Stimulated activated CD4-positive, alpha-beta T cell treated with anti-CD3 and anti-CD28 coated beads, Interleukin-4, amount 100 ng/mL, for 48 hours (primary cell): ENCODE measurements around the gene PSTPIP2.
"Not testable (repeated sequence)": the region's sequence is repeated elsewhere in the genome, so short reads cannot be mapped to it uniquely, and the experiment has no call there.

ENCODE experiments used
- DNase-seq, 2 donors: peaks; one replicate each; pipeline ENCODE4 v3.0.0-alpha.2; 2020; ENCODE audit warnings: low read depth in 2 of 2

PSTPIP2 gene

DNA sequence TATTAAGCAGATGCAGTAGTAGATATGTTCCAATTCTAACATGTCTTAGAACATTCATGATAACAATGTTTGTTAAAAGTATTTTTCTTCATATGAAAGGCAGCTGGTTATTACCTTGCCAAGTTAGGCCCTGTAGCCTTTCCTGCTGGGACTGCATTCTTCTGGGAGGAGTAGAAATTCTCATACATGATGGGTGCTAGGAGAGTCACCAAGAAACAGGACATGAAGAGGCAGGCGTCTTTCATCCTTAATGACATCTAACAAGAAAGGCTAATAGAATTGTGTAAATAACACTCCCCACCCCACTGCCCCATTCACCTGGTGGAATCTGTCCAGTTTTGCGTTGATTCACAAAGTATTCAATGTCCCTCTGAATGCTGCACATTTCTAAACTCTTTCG lies 80.3 kb downstream of the PSTPIP2 start:
- DNase-seq, result no peak

DNA sequence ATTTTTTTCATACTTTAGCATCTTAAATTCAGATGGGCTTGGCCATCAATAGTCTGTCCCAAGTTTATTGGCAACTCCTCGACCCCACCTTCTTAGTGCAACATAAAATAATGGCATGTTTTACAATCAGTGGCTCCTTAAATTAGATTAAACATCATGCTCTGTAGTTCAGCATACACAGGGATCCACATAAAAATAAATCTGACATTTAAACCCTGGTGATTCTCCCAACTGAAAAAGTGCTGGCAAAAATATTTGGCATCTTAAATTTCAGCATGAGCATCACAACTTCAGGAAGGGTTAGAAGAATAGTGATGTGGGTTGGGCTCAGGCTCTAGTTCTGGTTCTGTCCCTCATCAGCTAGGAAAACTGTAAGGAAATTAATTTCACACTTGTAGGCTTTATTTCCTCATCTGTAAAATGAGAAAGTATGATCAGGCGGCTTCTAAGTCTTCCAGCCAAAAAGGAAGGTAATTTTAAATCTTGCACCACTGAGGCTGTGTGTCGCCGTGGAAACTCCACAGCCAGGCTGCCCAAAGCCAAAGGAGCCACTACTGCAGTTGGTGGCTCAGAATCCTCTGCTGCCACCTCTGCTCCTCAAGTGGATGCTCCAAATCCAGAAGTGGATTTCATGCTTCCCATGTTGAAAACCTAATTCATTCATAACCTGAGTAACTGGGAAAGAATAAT lies 87.4 kb downstream of the PSTPIP2 start:
- no peak for DNase-seq

DNA sequence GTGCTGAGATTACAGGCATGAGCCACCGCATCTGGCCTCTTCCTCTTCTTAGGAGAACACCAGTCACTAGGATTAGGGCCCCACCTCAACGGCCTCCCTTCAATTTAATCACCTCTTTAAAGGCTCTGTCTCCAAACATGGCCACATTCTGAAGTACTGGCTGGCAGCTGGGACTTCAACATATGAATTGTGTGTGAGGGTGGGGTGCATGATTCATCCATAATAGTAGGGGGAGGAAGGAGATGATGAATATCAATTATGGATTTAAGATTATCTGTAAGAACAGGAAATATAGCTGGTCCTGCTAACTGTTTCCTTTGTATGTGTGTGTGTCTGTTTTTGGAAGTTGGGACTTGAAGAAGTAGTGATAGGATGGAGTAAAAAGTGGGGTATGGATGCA lies 90.2 kb downstream of the PSTPIP2 start:
- DNase-seq, result no peak

DNA sequence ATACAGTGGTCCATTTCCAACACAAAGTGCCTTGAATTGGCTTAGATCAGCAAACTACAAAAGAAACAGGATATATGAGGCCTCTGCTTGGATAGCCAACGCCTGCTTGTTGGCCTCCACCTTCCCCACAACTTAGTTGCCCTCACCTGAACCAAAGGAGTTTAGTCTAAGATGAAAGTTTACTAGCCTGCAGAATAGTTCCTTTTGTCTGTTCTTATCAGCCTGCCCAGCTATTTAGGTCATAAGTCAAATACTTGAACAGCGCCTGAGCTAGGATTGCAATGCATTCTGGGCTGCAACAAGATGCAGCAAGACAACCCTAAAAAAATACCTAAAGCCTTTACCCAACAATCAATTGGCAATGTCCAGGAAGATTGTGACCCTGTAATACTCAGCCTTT lies 91.8 kb downstream of the PSTPIP2 start:
- no peak for DNase-seq

DNA sequence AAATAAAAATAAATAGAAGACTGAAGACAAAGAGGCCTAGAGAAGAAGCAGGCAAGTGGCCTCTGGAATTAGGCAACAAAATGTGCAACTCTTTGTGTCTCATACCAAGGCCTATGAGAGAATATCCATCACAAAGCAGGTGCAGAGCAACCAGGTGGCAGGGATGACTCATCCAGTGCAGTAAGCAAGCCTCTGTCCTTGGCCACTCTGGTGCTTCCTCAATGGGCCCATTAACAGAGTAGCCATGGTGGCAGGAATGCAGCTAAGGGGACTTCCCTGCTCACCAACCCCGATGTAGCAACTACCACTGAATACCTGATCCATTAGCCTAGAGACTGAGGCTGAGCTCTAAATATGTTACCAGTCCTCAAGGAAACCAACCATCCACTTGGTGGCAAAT lies 94.0 kb downstream of the PSTPIP2 start:
- DNase-seq, result no peak

DNA sequence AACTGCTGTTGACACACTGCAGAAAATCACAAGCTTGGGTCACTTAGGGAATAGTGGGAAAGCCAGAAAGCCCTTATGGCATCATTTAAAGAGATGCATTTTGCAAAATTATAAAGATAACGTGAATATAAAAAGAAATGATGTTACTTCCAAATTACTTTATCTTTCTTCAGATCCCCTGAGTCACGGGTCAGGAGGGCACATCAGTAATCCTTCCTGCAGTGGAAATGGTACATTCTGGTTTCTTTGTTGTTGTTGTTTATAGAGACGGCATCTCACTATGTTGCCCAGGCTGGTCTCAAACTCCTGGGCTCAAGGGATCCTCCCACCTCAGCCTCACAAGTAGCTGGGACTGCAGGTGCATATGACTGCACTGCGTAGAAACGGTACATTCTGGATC lies 95.1 kb downstream of the PSTPIP2 start:
- DNase-seq, result no peak

DNA sequence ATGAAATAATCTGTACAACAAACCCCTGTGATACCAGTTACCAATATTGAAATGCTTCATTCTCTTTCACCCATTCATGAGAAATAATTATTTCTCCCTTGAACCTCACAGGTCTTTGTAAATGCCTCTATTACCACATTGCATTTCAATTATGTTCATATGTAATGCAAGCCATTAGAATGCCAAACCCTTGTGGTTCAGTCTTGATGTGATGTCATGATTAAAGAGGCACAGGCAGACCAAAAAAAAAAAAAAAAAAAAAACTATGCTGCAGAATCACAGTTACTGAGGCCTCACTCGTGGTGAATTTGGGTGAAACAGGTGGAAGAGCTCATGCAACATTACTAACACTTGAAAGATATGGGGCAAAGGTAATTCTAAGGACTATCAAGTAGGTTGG lies 95.5 kb downstream of the PSTPIP2 start:
- DNase-seq, result no peak

DNA sequence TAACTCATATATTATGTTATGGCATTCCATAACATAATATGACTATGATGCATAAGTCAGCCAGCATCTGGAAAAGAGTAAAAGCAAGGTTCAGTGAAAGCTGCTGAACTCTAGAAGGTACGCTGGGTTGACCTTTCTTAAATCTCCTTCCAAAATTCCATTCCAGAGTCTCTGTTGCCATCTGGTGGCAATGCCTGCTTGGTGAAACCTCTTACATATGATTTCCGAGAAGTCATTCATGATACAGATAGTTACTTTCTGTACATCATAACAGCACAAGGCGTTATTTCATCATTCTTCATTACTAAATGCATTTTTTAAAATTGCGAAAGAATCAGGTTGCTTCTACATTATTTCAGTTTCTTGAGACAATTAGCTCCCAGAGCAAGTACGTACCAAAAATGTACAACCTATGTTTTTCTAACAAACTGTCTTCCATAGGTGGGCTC lies 97.9 kb downstream of the PSTPIP2 start:
- DNase-seq, result peak; percentile 41 to 51

DNA sequence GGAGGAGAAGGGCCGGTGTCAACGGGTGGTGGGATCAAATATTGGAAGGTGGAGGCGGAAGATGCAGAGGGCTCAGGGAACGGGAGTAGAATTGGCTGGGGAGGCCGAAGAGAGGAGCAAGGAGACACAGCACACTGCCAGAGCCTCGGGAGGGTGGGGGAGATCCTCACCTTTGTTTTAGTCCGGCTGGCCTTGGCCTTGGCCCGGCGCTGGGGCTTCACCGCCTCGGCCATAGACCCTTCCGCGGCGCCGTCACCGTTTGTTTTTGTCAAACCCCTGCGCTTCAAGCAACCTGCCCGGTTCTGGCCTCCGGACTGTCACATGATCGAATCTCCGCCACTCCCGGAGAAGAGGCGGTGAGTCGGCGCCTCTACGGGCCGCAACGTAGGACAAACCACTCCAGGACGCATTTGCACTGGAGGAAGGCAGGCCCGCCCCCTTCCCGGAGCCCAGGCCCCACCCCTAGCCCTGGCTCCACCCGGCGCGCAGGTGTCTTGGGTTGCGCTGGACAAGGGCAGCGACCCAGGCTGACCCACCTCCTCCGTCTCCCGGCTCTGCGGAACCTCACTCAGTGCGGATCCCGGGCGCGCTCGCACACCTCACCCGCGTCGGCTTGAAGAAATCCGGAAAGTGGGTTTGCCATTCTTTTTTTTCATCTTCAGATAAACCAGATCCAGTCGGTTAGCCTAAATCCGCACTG lies 104.9 kb downstream of the PSTPIP2 start, which contains the start of gene EPG5:
TSS of gene EPG5 (minus strand) at position 323 of the 700 bp plus-strand sequence. CDS start at position 233, 90 bp downstream.
- DNase-seq, result peak; percentile 84 to 93

DNA sequence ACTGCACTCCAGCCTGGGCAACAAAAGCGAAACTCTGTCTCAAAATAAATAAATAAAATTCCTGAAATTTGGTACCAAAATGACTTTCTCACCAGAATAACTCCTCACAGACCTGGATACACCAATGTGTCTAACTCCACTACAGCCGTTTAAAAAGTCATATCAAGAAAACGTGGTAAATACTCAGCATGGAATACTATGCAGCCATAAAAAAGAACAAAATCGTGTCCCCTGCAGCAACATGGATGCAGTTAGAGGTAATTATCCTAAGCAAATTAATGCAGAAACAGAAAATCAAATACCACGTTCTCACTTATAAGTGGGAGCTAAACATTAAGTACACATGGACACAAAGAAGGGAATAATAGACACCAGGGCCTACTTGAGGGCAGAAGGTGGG lies 107.1 kb downstream of the PSTPIP2 start:
- not testable (repeated sequence) for DNase-seq

DNA sequence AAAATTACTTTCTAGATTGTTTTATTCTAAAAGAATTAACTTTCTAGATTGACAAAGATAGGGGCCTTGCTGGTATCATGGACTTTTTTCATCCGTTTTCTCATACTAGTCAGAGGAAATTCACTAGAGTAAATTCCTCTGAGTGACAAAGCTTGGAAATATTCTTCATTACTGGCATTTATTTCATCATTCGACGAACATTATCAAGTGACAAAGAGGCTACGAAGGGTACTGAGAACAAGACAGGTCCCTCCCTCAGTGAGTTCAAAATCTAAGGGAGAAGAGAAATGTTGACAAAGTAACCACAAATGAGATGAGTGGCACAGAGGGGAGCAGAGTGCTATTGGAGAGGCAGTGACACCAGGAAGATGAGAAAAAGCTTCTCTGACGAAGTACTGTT lies 109.2 kb downstream of the PSTPIP2 start:
- no peak for DNase-seq

DNA sequence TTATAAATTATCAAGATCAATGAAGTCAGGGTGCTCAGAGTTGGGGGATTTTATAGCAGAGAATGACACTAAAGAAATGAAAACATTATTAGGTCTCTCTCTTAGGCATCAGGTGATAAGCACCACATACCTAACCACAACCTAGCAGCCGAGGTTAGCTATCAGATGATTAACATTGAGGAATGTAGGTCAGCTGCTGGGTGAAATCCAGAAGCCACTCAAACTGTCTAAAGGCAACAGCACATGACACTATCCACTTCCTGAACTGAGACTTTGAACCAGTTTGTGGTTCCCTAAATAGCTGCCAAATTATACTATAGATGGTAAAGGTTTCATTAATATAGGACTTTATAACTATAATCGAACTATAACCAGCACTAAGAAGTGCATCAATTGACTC lies 109.6 kb downstream of the PSTPIP2 start:
- DNase-seq, result no peak

DNA sequence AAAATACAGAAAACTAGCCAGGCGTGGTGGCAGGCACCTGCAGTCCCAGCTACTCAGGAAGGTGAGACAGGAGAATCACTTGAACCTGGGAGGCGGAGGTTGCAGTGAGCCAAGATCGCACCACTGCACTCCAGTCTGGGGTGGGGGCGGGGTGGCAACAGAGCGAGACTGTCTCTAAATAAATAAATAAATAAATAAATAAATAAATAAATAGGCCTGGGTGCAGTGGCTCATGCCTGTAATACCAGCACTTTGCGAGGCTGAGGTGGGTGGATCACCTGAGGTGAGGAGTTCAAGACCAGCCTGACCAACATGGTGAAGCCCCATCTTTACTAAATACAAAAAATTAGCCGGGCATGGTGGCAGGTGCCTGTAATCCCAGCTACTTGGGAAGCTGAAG lies 112.6 kb downstream of the PSTPIP2 start:
- not testable (repeated sequence) for DNase-seq

DNA sequence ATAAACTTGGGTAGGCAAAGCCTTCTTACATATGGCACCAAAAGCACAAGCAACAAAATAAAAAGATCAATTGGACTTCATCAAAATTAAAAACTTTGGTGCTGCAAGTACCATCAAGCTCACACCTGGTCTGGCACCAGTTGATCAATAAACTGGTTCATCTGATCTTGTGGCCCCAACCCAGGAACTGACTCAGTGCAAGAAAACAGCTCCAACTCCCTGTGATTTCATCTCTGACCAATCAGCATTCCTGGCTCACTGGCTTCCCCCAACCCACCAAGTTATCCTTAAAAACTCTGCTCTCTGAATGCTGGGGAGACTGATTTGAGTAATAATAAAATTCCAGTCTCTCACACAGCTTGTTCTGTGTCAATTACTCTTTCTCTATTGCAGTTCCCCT lies 113.3 kb downstream of the PSTPIP2 start:
- DNase-seq, result no peak

DNA sequence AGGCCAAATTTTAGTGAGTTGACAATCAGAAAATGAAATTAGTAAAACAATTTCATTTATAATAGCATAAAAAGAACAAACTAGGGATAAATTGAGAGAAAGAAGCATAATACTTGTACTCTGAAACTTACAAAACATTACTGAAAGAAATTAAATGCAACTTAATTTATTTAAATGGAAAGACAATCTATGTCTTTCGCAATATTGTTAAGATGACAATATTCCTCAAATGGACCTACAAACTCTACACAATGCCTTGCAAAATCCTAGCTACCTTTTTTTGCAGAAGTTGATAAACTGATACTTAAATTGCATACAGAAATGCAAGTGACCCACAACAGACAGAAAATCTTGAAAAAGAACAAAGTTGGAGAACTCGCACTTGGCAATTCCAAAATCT lies 114.0 kb downstream of the PSTPIP2 start:
- DNase-seq, result no peak

DNA sequence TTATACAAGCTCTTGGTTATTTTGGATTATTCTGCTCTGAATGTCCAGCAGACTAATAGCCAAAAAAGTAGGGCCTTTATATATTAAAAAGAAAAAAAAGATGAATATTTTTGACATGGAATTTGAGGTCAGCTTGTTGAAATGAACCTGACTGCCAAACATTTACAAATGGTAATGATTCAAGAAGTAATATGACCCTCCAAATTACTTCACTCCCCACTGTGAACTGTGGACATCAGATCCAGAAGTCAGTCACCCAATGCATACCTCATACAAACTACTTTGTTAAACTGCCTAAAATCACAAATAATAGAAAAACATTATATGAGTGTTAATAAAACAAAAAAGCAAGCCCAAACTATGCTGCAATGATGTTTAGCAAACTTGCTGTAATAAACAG lies 115.0 kb downstream of the PSTPIP2 start:
- no peak for DNase-seq

DNA sequence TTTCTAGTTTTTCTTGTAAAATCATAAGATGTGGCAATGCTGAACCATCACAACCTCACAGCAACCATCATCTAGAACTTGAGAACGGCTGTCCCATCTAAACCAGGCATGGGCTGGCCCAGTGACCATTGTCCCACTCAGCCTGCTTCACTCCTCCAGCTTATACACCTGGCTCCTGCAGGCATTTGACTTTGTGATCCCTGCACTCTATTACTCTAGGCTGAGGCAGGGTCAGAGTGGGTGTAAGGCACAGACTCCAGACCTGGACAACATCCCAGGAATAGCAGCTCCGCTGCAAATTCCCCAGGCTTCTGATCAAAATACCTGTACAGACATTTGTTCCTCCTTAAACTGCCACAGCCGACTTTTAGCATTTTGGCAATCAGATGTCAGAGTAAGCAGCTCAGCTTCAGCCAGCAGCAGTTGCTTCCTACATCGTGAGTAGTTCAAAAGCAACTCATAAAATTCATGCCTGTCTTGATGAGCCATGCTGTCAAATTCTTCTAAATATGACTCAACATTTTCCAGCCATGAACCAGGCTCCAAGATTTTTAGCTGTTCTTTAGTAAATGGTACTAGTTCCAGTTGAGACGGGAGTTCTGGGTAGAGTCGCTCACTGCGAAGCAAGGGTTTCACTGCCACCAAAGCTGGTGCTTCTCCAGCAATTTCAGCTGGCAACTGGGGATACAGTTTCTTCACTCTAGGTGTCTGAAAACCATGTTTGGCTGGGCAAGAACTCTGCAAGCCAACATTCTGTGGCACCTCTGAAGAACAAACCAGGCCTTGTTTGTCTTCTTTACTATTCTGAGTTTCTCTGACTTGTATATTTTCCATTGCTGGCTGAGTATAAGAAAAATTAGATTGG lies 117.8 kb downstream of the PSTPIP2 start:
- no peak for DNase-seq

DNA sequence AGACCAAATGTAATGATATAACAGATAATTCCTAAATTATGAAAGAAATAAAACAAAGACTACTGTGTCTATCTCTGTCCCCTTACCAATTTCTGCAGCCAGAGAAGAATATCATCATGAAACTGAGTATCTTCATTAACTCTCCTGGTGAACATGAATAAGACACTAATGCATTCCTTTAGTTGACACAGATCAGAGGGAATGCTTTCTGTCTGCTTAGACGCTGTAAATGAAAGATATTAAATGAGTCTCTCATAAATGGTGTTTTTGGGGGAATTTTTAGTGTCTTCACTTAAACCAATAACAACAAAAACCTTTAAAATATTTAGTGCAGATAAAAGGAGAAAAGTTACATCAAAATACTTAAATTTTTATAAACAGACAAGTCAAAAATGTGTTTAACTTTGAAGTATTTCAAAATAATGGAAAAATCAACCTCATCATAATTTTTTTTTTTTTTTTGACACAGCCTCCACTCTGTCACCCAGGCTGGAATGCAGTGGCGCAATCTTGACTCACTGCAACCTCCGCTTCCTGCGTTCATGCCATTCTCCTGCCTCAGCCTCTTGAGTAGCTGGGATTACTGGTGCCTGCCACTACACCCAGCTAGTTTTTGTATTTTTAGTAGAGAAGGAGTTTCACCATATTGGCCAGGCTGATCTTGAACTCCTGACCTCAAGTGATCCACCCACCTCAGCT lies 120.9 kb downstream of the PSTPIP2 start:
- no peak for DNase-seq

DNA sequence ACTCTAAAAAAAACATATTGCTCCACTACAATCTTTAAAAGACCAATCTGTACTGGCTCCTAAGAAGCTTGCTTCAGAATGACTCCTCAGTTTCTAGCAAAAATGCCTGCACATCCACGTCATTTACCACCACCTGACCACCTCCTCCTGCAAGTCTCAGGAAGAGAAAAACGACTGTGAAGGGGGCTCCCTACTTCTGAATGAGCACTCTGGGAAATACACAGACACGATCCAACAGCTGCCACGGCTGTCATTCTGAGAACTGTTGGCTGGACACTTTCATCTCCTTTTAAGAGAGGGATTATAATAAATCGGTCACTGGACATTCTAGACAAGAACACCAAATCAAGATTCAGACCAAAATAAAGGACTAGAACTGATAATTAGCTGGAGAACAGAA lies 126.4 kb downstream of the PSTPIP2 start:
- DNase-seq, result no peak

DNA sequence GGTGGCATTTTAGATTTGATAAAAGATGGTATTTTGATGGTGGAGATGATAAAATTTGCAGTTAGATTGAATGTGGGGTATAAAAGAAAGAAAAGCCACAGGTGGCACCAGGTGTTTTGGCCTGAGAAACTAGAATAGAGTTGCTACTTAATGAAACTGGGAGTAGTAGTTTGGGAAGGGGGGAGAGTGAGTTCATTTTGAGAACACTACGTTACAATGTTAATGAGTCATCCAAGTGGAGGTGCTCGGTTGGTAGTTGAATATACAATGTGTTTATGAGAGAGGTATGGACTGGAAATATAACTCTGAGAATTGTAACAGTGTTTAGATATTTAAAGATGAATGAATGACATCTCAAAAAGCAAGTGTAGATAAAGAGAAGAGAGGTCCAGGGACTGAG lies 131.3 kb downstream of the PSTPIP2 start:
- DNase-seq, result no peak

DNA sequence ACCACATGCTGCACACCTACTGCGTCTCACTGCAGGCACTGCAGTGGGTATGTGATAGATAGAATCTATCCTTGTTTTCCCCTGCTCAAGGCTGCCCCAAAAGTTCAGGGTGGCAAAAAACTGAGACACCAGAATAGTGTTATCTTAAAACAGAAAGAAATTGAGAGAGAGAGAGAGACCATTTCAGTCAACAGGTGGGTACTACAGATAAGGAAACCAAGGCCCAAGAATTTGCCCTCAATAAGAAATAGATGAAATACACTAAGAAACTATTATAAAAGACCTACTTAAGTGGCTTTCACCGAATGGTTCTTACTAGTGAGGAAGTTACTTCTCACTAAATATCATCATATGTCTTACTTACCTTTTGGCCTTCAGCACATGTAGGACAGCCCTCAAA lies 132.8 kb downstream of the PSTPIP2 start:
- DNase-seq, result no peak

DNA sequence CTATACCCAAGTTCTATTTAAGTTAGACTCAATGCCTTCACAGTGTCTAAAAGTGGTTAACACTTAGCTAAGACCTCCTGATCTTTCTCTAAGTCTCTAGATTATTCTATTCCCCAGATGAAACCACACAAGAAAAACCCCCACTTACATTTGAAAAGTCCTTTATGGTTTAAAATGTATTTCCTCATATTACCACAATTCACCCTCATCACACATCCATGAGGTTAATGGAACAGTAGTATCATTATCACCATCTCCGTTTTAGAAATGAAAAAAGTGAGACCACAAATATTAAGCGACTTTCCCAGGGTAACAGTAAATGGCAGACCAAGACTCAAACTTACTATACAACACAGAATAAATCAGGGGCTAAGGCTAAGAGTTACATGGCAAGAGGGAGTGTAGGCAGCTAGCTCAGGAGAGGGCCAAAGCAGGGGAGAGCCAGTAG lies 133.5 kb downstream of the PSTPIP2 start:
- no peak for DNase-seq
